ENCODE results near the gene CAGE1.

Gene CAGE1

GRCh38 chr6:7417684-7418083, 28.1 kb upstream of the CAGE1 start:
- Histone ChIP-seq H3K9me3 (no peaks in the 10 kb centered on the region), H3K36me3 (peaks cover 52% of the 10 kb centered on the region), H3K27me3 (no peaks in the 10 kb centered on the region), H3K27ac (no peak overlapping the region), H3K4me3 (ENCODE audit: low read depth in 1 of 2, low read length in 1 of 2) (no peak overlapping the region), H3K4me1 (ENCODE audit: control insufficient read depth in 1 of 2, insufficient read depth in 1 of 2, low read depth in 1 of 2, low read length in 1 of 2) (no peaks in the 10 kb centered on the region)
- no peak for TF ChIP-seq CTCF (IDR thresholded peaks at IDR 0.05)

GRCh38 chr6:7414811-7415210, 25.3 kb upstream of the CAGE1 start:
- no peaks in the 10 kb centered on the region for H3K27me3 ChIP-seq
- H3K4me3 ChIP-seq (ENCODE audit: low read depth in 1 of 2, low read length in 1 of 2) = no peak overlapping the region
- H3K4me1 ChIP-seq (ENCODE audit: control insufficient read depth in 1 of 2, insufficient read depth in 1 of 2, low read depth in 1 of 2, low read length in 1 of 2) = no peaks in the 10 kb centered on the region
- H3K9me3 ChIP-seq = no peaks in the 10 kb centered on the region
- H3K27ac ChIP-seq = no peak overlapping the region
- no peak for TF ChIP-seq CTCF (IDR thresholded peaks at IDR 0.05)
- H3K36me3 ChIP-seq = peaks cover 80% of the 10 kb centered on the region

GRCh38 chr6:7413151-7413823, 23.7 kb upstream of the CAGE1 start:
- Histone ChIP-seq H3K9me3 (no peaks in the 10 kb centered on the region), H3K27me3 (no peaks in the 10 kb centered on the region), H3K27ac (no peak overlapping the region), H3K36me3 (peaks cover 82% of the 10 kb centered on the region), H3K4me3 (ENCODE audit: low read depth in 1 of 2, low read length in 1 of 2) (no peak overlapping the region), H3K4me1 (ENCODE audit: control insufficient read depth in 1 of 2, insufficient read depth in 1 of 2, low read depth in 1 of 2, low read length in 1 of 2) (no peaks in the 10 kb centered on the region)
- no peak for TF ChIP-seq CTCF (IDR thresholded peaks at IDR 0.05)

- H3K4me3 ChIP-seq (ENCODE audit: low read depth in 1 of 2, low read length in 1 of 2) = no peak overlapping the region
- no peaks in the 10 kb centered on the region for H3K27me3 ChIP-seq
- TF ChIP-seq CTCF (IDR thresholded peaks at IDR 0.05) = no peak
- H3K4me1 ChIP-seq (ENCODE audit: control insufficient read depth in 1 of 2, insufficient read depth in 1 of 2, low read depth in 1 of 2, low read length in 1 of 2) = no peaks in the 10 kb centered on the region
- H3K27ac ChIP-seq = no peak overlapping the region
- no peaks in the 10 kb centered on the region for H3K9me3 ChIP-seq
- peaks cover 81% of the 10 kb centered on the region for H3K36me3 ChIP-seq
Measured at GRCh38 chr6:7411328-7411727, 21.8 kb upstream of the CAGE1 start.

GRCh38 chr6:7410851-7411250, 21.3 kb upstream of the CAGE1 start:
- Histone ChIP-seq H3K9me3 (no peaks in the 10 kb centered on the region), H3K27me3 (no peaks in the 10 kb centered on the region), H3K27ac (no peak overlapping the region), H3K4me1 (ENCODE audit: control insufficient read depth in 1 of 2, insufficient read depth in 1 of 2, low read depth in 1 of 2, low read length in 1 of 2) (no peaks in the 10 kb centered on the region), H3K36me3 (peaks cover 81% of the 10 kb centered on the region), H3K4me3 (ENCODE audit: low read depth in 1 of 2, low read length in 1 of 2) (no peak overlapping the region)
- TF ChIP-seq CTCF (IDR thresholded peaks at IDR 0.05) = no peak
